GM12865 (cell line): ENCODE results near the gene FSHR.

Experiments
- DNase-seq: peaks from one replicate; pipeline ENCODE4 v3.0.0; 2010; ENCODE audit warnings: low read depth
- H3K4me3 ChIP-seq: 2 replicates; pipeline ENCODE4 v1.5.1; 2011; ENCODE audit warnings: mild to moderate bottlenecking, low read depth, low read length, control low read depth
- CTCF ChIP-seq: IDR thresholded peaks from 2 replicates; pipeline ENCODE4 v1.5.1; 2011; ENCODE audit warnings: low read length, control low read depth, low read depth, inconsistent platforms; ENCODE audit not compliant: insufficient read depth; ENCODE audit errors: missing control alignments

FSHR gene

DNA sequence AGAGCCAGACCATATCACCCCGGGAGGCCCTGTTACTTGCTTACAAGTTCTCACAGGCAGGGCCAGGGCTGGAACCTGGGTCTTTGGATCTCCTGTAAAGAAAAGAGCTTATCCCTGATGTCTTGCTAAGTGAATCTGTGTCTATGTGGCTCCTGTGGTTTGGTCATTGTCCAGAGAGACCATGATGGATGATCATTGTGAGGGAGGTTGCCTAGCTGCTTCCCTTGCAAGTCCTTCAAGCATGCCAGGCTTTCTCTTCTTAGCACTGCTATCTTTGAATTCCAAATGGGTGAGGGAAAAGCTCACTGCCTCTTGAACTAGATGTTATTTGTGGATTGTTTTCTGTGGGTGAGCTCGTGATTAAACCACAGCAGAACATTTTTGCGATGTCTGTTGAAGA, 151.6 kb downstream of the FSHR start:
- no peak for DNase-seq
- H3K4me3 ChIP-seq: no peak overlapping the region
- TF ChIP-seq CTCF: no peak

DNA sequence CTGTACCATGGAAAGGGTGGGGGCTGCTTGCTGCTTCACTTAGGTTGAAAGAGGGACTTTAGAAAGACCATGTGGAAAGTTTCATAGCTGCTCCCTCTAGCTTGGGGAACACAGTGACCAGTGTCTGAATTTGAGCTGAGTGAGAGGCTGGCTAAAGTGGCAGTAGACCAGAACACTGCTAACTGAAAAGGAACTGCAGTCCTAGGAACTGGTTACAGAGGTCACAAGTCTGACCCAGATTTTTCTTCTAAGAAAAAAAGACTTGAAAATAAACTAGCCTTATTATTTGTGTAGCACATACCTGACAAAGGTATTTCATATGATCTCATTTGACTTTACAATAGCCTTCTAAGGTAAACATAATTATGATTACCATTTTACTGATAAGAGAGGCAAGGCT, 153.6 kb downstream of the FSHR start:
- DNase-seq: no peak
- no peak for TF ChIP-seq CTCF
- no peak overlapping the region for H3K4me3 ChIP-seq

DNA sequence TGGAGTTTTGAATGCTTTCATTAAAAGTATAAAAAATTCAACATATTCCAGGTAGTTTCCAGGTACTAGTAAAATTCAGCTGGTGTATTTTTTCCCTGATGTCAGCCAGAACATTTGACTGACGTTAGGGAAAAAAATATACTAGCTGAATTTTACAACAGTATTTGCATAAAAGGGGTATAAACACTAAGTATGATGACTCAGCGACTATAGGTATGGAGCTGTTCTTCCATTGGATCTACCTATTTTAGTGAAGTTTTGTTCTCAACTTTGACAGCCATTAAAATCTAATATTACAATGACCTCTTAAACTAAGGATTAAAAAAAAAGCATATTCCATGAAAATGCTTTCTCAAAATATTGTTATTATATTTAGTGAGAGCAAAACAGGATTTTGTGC, 155.9 kb downstream of the FSHR start:
- no peak for DNase-seq
- H3K4me3 ChIP-seq: no peak overlapping the region
- TF ChIP-seq CTCF: no peak

GRCh38 chr2:48993576-48993975, 160.7 kb downstream of the FSHR start:
- TF ChIP-seq CTCF: no peak
- DNase-seq: peak; percentile 40
- H3K4me3 ChIP-seq: no peak overlapping the region

DNA sequence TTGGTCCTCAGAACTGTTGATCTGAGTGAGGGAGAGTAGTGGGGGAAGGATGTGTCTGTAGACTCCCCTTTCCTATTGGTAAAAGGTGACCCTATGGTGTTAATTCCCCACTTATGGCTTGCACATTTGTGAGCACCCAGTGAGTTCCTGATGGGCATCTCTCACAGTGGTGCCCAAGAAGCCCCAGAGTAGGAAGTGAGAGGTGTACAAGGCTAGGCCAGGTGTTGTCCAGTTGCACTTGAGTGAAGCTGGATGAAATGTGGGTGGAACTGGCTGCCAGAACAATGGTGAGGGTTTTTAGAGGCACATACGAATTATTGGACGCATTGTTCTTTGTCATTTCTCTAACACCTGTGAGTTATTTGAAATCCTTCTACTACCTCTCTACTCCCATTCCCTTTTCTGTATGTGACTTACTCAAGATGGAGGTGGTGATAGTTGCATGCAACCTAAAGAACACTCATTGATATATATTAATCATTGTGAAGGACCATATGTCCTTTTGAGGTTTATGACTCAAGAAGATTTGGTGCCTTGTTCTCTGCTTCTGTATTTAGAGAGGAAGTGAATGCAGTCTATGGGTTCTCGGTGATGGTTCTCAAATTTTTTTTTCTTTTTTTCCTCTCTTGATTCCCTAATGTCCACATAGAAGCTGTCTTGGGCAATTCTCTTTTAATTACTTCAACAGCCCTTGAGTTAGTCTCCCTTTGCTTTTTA, 162.7 kb downstream of the FSHR start:
- DNase-seq: peak; percentile 32
- TF ChIP-seq CTCF: no peak
- H3K4me3 ChIP-seq: no peak overlapping the region

- peak; percentile 9 for DNase-seq
- TF ChIP-seq CTCF: no peak
- H3K4me3 ChIP-seq: no peak overlapping the region
Measured at GRCh38 chr2:48984922-48985321, 169.4 kb downstream of the FSHR start.

- no peak for TF ChIP-seq CTCF
- H3K4me3 ChIP-seq: no peak overlapping the region
- no peak for DNase-seq
Measured at GRCh38 chr2:48983551-48983950, 170.8 kb downstream of the FSHR start.
